ENCODE results near the gene SYTL2. TPM values are rescaled to one million over a fixed set of nuclear protein-coding genes. Genes with fewer than 3 reads are reported as not detected.
"Not testable (repeated sequence)": the region's sequence is repeated elsewhere in the genome, so short reads cannot be mapped to it uniquely, and the experiment has no call there.

Gene SYTL2
- total RNA-seq, 2 donors from 2014 or later, result 1.7 to 3.4 TPM

DNA sequence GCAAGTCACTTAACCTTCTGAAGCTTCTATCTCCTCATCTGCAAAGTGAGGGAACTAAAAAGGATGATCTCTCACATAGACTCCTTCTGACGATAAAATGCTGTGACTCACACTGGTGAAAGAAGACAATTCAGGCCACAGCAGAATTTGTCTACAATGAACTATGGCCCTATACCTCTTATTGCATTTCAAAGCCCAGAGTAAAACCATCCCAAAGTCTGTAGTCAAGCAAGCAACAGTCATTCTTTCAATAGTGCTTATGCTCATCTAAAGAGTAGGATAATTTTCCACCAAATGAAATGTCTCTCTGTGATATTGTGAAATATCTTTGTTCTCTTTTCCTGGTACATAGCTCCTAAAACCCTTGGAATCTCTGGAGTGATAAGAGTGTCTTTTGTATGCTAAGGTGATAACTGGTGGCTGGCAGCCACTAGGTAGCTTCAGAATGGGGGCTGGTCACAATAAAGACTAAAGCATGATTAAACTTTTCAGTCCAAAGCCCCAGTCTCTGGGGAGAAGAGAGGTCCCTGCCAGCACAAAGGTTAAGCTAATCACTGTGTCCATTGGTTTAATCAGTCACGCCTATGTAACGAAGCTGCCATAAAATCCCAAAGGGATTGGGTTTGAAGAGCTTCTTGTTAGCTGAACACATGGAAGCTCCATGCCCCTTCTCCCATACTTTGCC lies 30.8 kb downstream of the SYTL2 start:
- Histone ChIP-seq H3K27ac (ENCODE audit: low read depth, low read length) (no peak overlapping the region), H3K4me1 (ENCODE audit: control insufficient read depth, insufficient read depth, low read length) (peaks cover 7% of the 10 kb centered on the region), H3K9ac (ENCODE audit: extremely low read depth, low read length, poor library complexity, severe bottlenecking) (no peak overlapping the region), H3K4me3 (ENCODE audit: low read length) (no peak overlapping the region), H3K9me3 (ENCODE audit: control insufficient read depth, low read length) (peaks cover 11% of the 10 kb centered on the region), H3K36me3 (ENCODE audit: control insufficient read depth, insufficient read depth, low read length) (no peaks in the 10 kb centered on the region), H3K27me3 (ENCODE audit: control insufficient read depth, insufficient read depth, low read length, poor library complexity, severe bottlenecking) (no peaks in the 10 kb centered on the region)
- no peaks in the 10 kb centered on the region for H3K27me3 Mint-ChIP-seq (ENCODE audit: insufficient read depth)
- TF ChIP-seq, protein P1, sequence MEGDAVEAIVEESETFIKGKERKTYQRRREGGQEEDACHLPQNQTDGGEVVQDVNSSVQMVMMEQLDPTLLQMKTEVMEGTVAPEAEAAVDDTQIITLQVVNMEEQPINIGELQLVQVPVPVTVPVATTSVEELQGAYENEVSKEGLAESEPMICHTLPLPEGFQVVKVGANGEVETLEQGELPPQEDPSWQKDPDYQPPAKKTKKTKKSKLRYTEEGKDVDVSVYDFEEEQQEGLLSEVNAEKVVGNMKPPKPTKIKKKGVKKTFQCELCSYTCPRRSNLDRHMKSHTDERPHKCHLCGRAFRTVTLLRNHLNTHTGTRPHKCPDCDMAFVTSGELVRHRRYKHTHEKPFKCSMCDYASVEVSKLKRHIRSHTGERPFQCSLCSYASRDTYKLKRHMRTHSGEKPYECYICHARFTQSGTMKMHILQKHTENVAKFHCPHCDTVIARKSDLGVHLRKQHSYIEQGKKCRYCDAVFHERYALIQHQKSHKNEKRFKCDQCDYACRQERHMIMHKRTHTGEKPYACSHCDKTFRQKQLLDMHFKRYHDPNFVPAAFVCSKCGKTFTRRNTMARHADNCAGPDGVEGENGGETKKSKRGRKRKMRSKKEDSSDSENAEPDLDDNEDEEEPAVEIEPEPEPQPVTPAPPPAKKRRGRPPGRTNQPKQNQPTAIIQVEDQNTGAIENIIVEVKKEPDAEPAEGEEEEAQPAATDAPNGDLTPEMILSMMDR (conservative IDR thresholded peaks at IDR 0.05), result no peak
- no peak for DNase-seq
- no peak overlapping the region for H3K27ac Mint-ChIP-seq
- peaks cover 16% of the 10 kb centered on the region for H3K9me3 Mint-ChIP-seq
- peaks cover 5% of the 10 kb centered on the region for H3K36me3 Mint-ChIP-seq (ENCODE audit: low read depth)
- H3K4me3 Mint-ChIP-seq, result no peak overlapping the region
- peaks cover 21% of the 10 kb centered on the region for H3K4me1 Mint-ChIP-seq
- WGBS, 2 experiments (ENCODE audit: insufficient coverage in 1 of 2, insufficient read length in 1 of 2), result 82 to 86% methylated on average over 3 of the region's 3 CpGs

DNA sequence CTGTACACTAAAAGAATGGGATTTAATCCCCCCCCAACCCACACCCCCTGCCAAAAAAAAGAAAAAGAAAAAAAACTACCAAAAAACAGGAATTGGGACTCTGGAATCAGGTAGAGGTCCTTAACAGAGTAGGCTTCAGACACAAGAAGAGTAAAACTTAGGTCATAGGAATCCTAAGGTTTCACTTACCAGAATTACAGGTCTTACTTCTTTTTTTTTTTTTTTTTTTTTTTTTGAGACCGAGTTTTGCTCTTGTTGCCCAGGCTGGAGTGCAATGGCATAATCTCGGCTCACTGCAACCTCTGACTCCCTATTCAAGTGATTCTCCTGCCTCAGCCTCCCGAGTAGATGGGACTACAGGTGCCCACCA lies 33.4 kb downstream of the SYTL2 start:
- WGBS, 2 experiments (ENCODE audit: insufficient coverage in 1 of 2, insufficient read length in 1 of 2), result 94 to 100% methylated on average over 1 to 3 of the region's 3 CpGs
- not testable (repeated sequence) for H3K4me3 Mint-ChIP-seq; H3K27ac ChIP-seq (ENCODE audit: low read depth, low read length)

DNA sequence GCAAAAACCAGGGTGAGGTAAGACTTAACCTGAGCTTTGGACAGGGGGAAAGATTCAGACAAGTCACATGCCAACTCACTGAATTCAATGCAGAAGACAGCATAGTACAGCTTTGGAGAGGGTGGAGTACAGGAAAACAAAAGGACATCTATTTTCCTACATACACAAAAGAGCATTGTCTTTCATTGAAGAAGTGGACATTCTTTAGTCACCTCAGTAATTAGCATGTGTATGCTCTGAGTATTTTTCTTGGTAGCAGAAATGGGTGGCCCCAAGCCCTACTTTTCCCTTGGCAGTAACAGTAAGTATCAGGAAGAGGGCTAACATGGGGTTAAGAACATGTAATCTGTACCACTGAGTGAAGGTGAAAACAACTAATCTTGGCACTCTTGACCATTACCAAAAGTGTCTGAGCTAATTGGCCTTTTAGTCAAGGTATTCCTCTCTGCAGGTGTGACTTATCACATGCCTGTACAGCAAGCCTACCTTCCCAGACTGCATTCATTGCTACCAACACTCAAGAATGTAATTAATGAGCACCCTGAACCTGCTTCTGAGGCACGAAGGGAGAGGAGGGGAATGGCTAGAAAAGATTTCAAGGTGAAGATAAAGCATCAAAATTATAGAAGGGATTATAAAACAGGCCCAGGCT lies 33.9 kb downstream of the SYTL2 start:
- no peaks in the 10 kb centered on the region for H3K27me3 Mint-ChIP-seq (ENCODE audit: insufficient read depth)
- 100% methylated on average over 1 of the region's 1 CpG; no CpG with 5 or more reads in 1 of the 2 experiments for WGBS, 2 experiments (ENCODE audit: insufficient coverage in 1 of 2, insufficient read length in 1 of 2)
- TF ChIP-seq, protein P1 (conservative IDR thresholded peaks at IDR 0.05), result no peak

More for the DNA sequence above, 33.4 kb downstream of the SYTL2 start:
- H3K9me3 ChIP-seq (ENCODE audit: control insufficient read depth, low read length), result peaks cover 11% of the 10 kb centered on the region
- H3K36me3 Mint-ChIP-seq (ENCODE audit: low read depth); H3K9ac ChIP-seq (ENCODE audit: extremely low read depth, low read length, poor library complexity, severe bottlenecking); H3K4me1 ChIP-seq (ENCODE audit: control insufficient read depth, insufficient read depth, low read length); H3K36me3 ChIP-seq (ENCODE audit: control insufficient read depth, insufficient read depth, low read length); DNase-seq; H3K4me3 ChIP-seq (ENCODE audit: low read length); H3K27ac Mint-ChIP-seq; H3K27me3 Mint-ChIP-seq (ENCODE audit: insufficient read depth); H3K27me3 ChIP-seq (ENCODE audit: control insufficient read depth, insufficient read depth, low read length, poor library complexity, severe bottlenecking): not testable (repeated sequence)
- peaks cover 22% of the 10 kb centered on the region for H3K4me1 Mint-ChIP-seq
- H3K9me3 Mint-ChIP-seq, result peaks cover 13% of the 10 kb centered on the region

More for the DNA sequence above, 33.9 kb downstream of the SYTL2 start:
- H3K4me3 ChIP-seq (ENCODE audit: low read length), result no peak overlapping the region
- H3K27me3 ChIP-seq (ENCODE audit: control insufficient read depth, insufficient read depth, low read length, poor library complexity, severe bottlenecking), result no peaks in the 10 kb centered on the region
- Mint-ChIP-seq H3K9me3 (peaks cover 8% of the 10 kb centered on the region), H3K27ac (no peak overlapping the region), H3K4me3 (no peak overlapping the region), H3K4me1 (peaks cover 22% of the 10 kb centered on the region), H3K36me3 (ENCODE audit: low read depth) (no peaks in the 10 kb centered on the region)
- peaks cover 7% of the 10 kb centered on the region for H3K9me3 ChIP-seq (ENCODE audit: control insufficient read depth, low read length)
- no peaks in the 10 kb centered on the region for H3K36me3 ChIP-seq (ENCODE audit: control insufficient read depth, insufficient read depth, low read length)
- H3K9ac ChIP-seq (ENCODE audit: extremely low read depth, low read length, poor library complexity, severe bottlenecking), result no peak overlapping the region
- DNase-seq, result no peak
- no peak overlapping the region for H3K27ac ChIP-seq (ENCODE audit: low read depth, low read length)
- peaks cover 7% of the 10 kb centered on the region for H3K4me1 ChIP-seq (ENCODE audit: control insufficient read depth, insufficient read depth, low read length)

All from endodermal cell (in vitro differentiated cells).